UCSD-AML1 (cell line): ENCODE results near the gene UBE2C.
"Not testable (repeated sequence)": the region's sequence is repeated elsewhere in the genome, so short reads cannot be mapped to it uniquely, and the experiment has no call there.

Experiments used
- DNase-seq: peaks from one replicate; lab custom pipeline; 2025; ENCODE audit not compliant: unreplicated experiment; lab: John Stamatoyannopoulos, UW

The UBE2C gene

GRCh38 chr20:45797955-45798354 lies 14.5 kb upstream of the UBE2C start:
- DNase-seq, result not testable (repeated sequence)

GRCh38 chr20:45798935-45799642 lies 13.4 kb upstream of the UBE2C start:
- DNase-seq, result peak; percentile 63

- DNase-seq, result no peak
Observed at GRCh38 chr20:45801851-45802250, 10.6 kb upstream of the UBE2C start.

- no peak for DNase-seq
Observed at GRCh38 chr20:45810191-45810970, 2.1 kb upstream of the UBE2C start.

- no peak for DNase-seq
Observed at GRCh38 chr20:45813006-45813340, 529 bp downstream of the UBE2C start.

- no peak for DNase-seq
Observed at GRCh38 chr20:45813489-45813888, 1.0 kb downstream of the UBE2C start.

- no peak for DNase-seq
Observed at GRCh38 chr20:45814314-45814713, 1.9 kb downstream of the UBE2C start.

GRCh38 chr20:45816951-45817350 lies 4.5 kb downstream of the UBE2C start:
- DNase-seq, result no peak

- DNase-seq, result no peak
Observed at GRCh38 chr20:45817376-45818194, 5.1 kb downstream of the UBE2C start.

GRCh38 chr20:45818239-45818638 lies 5.8 kb downstream of the UBE2C start:
- no peak for DNase-seq

GRCh38 chr20:45819466-45819865 lies 7.0 kb downstream of the UBE2C start:
- no peak for DNase-seq

GRCh38 chr20:45821947-45822346 lies 9.5 kb downstream of the UBE2C start:
- no peak for DNase-seq

GRCh38 chr20:45822857-45823256 lies 10.4 kb downstream of the UBE2C start:
- DNase-seq, result no peak

- no peak for DNase-seq
Observed at GRCh38 chr20:45823949-45824835, 11.7 kb downstream of the UBE2C start.

- DNase-seq, result no peak
Observed at GRCh38 chr20:45826381-45827019, 14.1 kb downstream of the UBE2C start.

GRCh38 chr20:45827030-45827652 lies 14.7 kb downstream of the UBE2C start, which contains the start of gene TNNC2:
Gene TNNC2, minus strand, starts transcription at chr20:45827312. Its CDS starts 64 bp downstream, at chr20:45827248.
- no peak for DNase-seq

- DNase-seq, result no peak
Observed at GRCh38 chr20:45827712-45828111, 15.3 kb downstream of the UBE2C start.

- DNase-seq, result no peak
Observed at GRCh38 chr20:45828589-45828988, 16.1 kb downstream of the UBE2C start.

- not testable (repeated sequence) for DNase-seq
Observed at GRCh38 chr20:45829673-45830106, 17.2 kb downstream of the UBE2C start.

GRCh38 chr20:45832619-45833018 lies 20.2 kb downstream of the UBE2C start:
- DNase-seq, result no peak
